Frontal cortex (tissue), 4 donors: ENCODE data around the gene FBXL17. TPM values are rescaled to one million over a fixed set of nuclear protein-coding genes. Genes with fewer than 3 reads are reported as not detected.
A peak's percentile ranks its signal among the peaks of the same experiment; 100 is the strongest.
"Not testable (repeated sequence)": the region's sequence is repeated elsewhere in the genome, so short reads cannot be mapped to it uniquely, and the experiment has no call there.

Experiments
- DNase-seq, 2 donors: peaks; one replicate each; pipeline ENCODE4 v3.0.0; 2012; ENCODE audit warnings: low spot score in 2 of 2
- FAIRE-seq: peaks from 2 replicates; lab custom pipeline; 2012; peaks lifted over from hg19 to GRCh38; lab: Jason Lieb, UNC
- total RNA-seq: library from RNA; depleted of rRNA; stranded (reverse); fragments of >200 nt; gene quantifications from one replicate; pipeline ENCODE4 v1.2.3, GENCODE V29; 2014
- donor health status: control.
- donor health status: control.
- donor health status: control.

FBXL17 gene
- 55.4 TPM for total RNA-seq

DNA sequence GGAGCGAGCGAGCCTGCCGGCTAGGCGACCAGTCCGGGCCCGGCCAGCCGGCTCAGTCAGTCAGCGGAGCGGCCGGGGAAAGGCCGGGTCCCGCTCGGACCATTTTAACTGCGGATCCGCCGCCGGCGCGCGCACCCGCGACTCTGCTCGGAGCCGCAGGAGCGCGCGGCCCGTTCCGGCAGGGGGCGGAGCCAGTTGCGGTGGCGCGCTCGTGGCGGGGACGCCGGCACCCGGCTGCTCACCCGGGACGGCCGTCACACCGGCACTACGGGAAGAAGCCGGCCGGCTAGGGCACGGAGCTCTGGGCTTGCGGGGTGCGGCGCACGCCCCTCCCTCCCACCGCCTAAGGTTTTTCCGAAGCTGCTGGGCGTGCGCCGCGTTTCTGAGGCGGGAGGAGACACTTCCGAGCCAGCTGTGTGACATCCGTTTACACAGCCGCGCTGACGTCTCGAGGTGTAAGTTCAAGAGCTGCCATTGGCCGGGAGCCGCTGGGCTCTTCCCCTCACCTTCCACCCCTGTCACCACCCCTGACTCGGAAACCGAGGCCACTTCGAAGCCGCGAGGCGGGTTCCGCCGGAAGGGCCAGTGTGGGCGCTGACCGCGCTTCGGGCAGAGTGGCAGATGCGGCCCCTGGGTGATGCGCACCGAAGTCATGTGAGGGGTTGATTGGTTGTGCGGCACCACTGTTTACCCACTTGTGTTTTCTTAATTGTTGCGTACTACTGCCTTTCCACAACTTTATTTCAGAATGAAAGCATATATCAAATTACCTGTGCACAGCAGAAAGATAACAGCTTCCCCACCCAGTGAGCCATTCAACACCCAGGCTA, at the start of gene FBXL17:
FBXL17 (minus strand) TSS at position 145 of the 830 bp plus-strand sequence.
- peak; percentile 80 to 82 for DNase-seq
- no peak for FAIRE-seq

DNA sequence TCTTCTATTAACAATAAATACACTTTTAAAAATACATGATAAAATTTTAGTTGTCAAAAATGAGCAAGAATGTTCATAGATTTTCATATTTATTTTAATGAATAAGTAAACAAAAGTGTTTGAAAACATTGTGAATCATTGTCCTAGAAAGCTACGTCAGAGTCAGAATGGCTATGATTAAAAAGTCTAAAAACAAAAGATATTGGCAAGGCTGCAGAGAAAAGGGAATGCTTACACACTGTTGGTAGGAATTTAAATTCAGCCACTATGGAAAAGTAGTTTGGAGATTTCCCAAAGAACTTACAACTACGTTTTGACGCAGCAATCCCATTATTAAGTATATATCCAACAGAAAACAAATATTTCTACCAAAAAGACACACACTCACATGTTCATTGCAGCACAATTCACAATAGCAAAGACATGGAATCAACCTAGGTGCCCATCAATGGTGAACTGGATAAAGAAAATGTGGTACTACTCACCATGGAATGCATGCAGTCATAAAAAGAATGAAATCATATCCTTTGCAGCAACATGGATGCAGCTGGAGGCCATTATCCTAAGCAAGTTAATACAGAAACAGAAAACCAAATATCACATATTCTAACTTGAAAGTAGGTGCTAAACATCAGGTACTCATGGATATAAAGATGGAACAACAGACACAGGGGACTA, 49.2 kb upstream of the FBXL17 start:
- FAIRE-seq (peak; percentile 89), DNase-seq (no peak)

DNA sequence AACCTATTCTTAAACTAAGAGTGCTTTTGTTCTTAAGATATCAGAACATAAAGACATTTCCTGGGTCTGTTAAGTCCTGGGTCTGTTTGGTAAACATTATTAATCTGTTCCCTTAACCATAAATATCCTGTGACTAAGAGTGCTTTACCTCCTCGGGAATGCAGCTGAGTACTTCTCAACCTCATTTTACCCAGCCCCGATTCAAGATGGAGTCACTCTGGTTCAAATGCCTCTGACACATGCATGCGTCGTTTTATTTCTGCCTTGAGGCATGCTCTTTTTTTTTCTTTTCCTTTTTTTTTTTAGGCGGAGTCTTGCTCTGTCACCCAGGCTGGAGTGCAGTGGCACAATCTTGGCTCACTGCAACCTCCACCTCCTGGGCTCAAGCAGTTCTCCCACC, 39.8 kb upstream of the FBXL17 start:
- no peak for DNase-seq
- no peak for FAIRE-seq

DNA sequence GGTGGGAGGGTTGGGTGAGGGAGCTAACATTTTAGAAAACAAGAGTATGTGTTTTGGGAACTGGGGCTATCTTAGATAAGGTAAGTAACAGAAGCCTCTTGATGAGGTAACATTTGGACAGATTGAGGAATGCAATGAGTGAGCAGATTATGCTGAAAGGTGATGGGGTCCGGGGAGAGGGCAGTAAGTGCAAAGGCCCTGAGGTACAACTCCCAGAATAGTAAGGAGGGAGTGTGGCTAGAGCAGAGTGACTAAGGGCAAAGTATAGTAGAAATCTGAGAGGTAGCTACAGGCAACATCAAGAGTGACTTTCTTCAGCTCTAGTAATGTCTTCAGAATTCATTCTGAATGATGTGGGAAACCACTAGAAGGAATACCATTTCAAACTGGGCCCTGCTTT, 38.9 kb upstream of the FBXL17 start:
- no peak for DNase-seq

DNA sequence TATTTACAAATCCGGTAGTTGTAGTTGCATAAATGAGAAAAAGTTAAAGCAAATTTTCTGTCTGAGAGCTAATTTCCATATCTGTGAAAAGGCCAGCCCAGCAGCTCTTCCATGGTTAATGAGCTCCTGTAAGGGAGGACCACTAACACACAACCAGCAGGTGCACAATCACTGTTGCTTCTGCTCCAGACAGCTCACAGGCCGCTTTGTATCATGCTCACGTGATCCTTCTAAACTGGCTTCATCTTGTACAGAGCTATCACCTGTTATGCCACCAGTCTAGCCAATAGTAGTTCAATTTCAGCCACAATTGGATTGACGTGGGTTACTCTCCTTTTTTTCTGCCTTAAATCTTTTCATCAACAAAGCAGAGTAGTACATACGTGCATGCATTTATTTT, 38.3 kb upstream of the FBXL17 start:
- DNase-seq (no peak), FAIRE-seq (no peak)

More for the DNA sequence above, 38.9 kb upstream of the FBXL17 start:
- FAIRE-seq = no peak

DNA sequence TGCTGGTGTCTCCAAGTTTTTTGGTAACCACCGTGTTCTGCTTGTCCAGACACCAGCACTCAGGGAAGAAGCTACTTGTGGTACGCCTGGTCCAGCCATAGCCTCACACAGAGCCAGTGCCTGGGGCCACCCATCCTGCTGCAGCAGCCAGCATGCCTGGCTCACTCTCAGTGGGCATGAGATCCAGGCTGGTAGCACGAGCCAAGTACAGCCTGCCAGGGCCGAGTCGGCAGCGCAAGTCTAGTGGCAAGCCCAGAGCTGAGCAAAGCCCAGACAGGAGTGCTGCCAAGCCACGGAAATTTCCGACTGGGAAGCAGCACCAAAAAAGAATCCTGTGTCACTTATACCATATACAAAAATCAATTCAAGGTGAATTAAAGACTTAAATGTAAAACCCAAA, 36.3 kb upstream of the FBXL17 start:
- DNase-seq (no peak), FAIRE-seq (no peak)

DNA sequence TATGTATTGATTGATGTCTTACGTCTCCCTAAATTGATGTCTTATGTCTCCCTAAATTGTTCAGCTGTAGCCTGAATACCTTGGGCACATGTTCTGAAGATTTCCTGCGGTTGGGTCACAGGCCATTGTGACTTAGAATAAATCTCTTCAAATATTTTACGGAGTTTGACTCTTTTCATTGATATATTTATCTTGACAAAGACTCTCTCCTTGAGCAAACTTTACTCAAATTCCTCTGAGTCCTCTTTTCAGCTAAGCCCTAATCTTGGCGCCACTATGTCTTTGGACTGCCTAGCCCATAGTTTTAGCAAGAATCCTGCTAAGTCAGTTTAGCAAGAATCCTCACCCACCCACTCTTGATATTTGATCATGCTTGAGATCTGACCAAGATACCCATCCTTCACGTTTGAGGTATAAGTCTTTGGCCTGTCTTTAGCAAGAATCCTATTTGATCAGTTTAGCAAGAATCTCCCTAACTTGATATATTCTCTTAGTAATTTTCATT, 35.3 kb upstream of the FBXL17 start:
- FAIRE-seq = no peak
- no peak for DNase-seq

DNA sequence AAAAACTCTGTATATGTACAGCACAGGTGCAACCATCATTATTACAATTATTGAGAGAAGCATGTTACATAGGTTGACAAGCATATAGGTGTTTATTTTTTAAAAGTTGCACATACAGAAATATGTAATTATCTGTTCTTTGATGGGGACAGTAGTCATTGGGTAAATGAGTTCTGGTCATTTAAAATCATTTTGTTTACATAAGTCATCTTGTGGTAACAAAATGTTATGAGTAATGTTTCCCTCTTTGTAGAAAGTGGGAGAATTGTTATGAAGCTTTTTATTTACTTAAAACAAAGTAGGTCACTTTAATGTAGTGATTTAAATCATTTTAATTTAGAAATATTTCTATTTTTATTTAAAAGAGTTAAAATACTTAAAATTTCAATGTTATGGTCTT, 33.8 kb upstream of the FBXL17 start:
- no peak for DNase-seq
- FAIRE-seq = no peak

DNA sequence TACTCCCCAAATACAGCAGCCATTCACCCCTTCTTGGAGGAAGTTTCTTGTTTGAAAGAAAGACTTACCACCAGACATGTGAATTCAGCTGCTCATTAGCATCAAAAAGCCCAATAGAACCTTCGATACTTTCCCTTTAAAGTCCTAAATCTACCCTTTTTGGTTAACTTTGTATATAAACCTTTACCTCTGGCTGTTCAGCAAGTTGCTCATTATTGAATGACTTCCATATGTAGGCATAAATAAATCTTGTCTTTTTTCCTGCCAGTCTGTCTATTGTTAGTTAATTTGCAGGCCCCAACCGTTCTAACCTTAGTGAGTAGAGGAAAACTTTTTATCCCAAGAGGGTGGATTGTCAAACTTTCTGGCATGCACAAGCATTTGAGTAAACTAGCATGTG, 27.9 kb upstream of the FBXL17 start:
- FAIRE-seq = no peak
- DNase-seq = no peak

- not testable (repeated sequence) for DNase-seq, FAIRE-seq
Observed at GRCh38 chr5:108405201-108405600, 23.3 kb upstream of the FBXL17 start.

- FAIRE-seq (no peak), DNase-seq (no peak)
Observed at GRCh38 chr5:108398964-108399363, 17.1 kb upstream of the FBXL17 start.

GRCh38 chr5:108396837-108397236, 14.9 kb upstream of the FBXL17 start:
- not testable (repeated sequence) for DNase-seq, FAIRE-seq

DNA sequence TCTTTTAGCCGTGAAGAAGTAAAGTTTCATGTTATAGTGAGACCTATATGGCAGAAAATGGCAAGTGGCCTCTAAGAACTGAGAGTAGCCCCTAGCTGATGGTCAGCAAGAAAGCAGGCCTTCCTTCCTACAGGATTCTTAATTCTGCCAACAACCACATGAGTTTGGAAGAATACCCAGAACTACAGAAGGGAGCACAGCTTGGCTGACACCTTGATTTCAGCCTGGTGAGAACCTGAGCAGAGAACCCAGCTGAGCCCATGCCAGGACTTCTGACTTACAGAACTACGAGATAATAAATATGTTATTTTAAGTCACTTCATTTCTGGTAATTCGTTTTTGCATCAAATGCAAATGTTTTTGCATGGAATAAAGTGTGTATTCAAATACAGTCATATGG, 5.9 kb upstream of the FBXL17 start:
- FAIRE-seq = no peak

GRCh38 chr5:108386345-108387061, 4.6 kb upstream of the FBXL17 start:
- FAIRE-seq (no peak), DNase-seq (no peak)

More for the DNA sequence above, 5.9 kb upstream of the FBXL17 start:
- DNase-seq = no peak

DNA sequence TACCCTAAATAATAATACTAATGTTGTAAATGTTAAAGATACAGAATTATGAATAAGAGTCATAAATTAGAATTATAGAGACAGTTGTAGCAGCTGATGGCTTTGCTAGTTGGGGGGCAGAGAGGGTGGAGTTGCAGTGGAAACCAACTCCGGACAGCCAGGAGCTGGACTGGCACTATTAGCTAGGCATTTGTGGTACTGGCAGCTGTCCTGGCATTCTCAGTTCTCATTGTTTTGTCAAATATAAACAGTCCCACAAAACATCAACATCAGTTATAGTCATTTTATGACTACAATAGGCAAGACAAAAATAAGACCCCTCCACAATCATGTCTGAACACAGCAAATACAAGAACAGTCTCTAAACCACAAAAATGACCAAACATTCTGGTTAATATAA, 2.8 kb upstream of the FBXL17 start:
- FAIRE-seq = no peak
- no peak for DNase-seq

- FAIRE-seq (no peak), DNase-seq (peak in 1 of 2 donors; percentile 5)
Observed at GRCh38 chr5:108382784-108383330, 959 bp upstream of the FBXL17 start.

- no peak for FAIRE-seq
Observed at GRCh38 chr5:108381350-108381953, 446 bp downstream of the FBXL17 start.

GRCh38 chr5:108380531-108381349, 1.2 kb downstream of the FBXL17 start:
- no peak for FAIRE-seq
- peak; percentile 34 to 38 for DNase-seq

More at GRCh38 chr5:108381350-108381953, 446 bp downstream of the FBXL17 start:
- peak; percentile 41 to 67 for DNase-seq
